Skeletal muscle tissue (tissue), 4 donors: Measurements from ENCODE around the gene ANKLE2. TPM values are rescaled to one million over a fixed set of nuclear protein-coding genes. Genes with fewer than 3 reads are reported as not detected.

Source experiments
- H3K27ac ChIP-seq: one replicate; pipeline ENCODE4 v1.7.0; 2013; ENCODE audit warnings: mild to moderate bottlenecking, low read depth, low read length, inconsistent platforms
- H3K27me3 ChIP-seq, 3 donors: one replicate each; pipeline ENCODE4 v1.7.0; 2013; ENCODE audit warnings: low read length in 3 of 3; ENCODE audit not compliant: control insufficient read depth in 3 of 3, insufficient read depth in 3 of 3
- H3K36me3 ChIP-seq, 3 donors: one replicate each; pipeline ENCODE4 v1.7.0; 2013; ENCODE audit warnings: low read length in 3 of 3; ENCODE audit not compliant: control insufficient read depth in 3 of 3, insufficient read depth in 3 of 3
- H3K4me1 ChIP-seq, 3 donors: one replicate each; pipeline ENCODE4 v1.7.0; 2013; ENCODE audit warnings: low read length in 3 of 3, mild to moderate bottlenecking in 3 of 3; ENCODE audit not compliant: control insufficient read depth in 3 of 3, insufficient read depth in 3 of 3
- H3K4me3 ChIP-seq, 3 donors: one replicate each; pipeline ENCODE4 v1.7.0; 2013; ENCODE audit warnings: low read length in 3 of 3
- H3K9ac ChIP-seq, 3 donors: one replicate each; pipeline ENCODE4 v1.7.0; 2013; ENCODE audit warnings: low read length in 3 of 3, mild to moderate bottlenecking in 3 of 3, moderate library complexity in 2 of 3, low read depth in 1 of 3
- H3K9me3 ChIP-seq, 3 donors: one replicate each; pipeline ENCODE4 v1.7.0; 2013; ENCODE audit warnings: low read length in 3 of 3; ENCODE audit not compliant: control insufficient read depth in 3 of 3
- total RNA-seq: library from RNA; depleted of rRNA; stranded (reverse); fragments of >200 nt; gene quantifications from one replicate; pipeline ENCODE4 v1.2.3, GENCODE V29; 2014
- donor health status: Osteomylitis.

Gene ANKLE2
- total RNA-seq, 1 donor from 2014 or later = 28.7 TPM

- Histone ChIP-seq H3K9ac (no peak overlapping the region), H3K27ac (no peak overlapping the region), H3K9me3 (no peaks in the 10 kb centered on the region), H3K4me3 (no peak overlapping the region), H3K36me3 (peaks cover 78 to 91% (median 89%) of the 10 kb centered on the region in 3 donors), H3K4me1 (no peaks in the 10 kb centered on the region), H3K27me3 (no peaks in the 10 kb centered on the region)
Measured at GRCh38 chr12:132736378-132736777, 25.3 kb downstream of the ANKLE2 start.

GRCh38 chr12:132735496-132735895 lies 26.1 kb downstream of the ANKLE2 start:
- no peak overlapping the region for H3K4me3 ChIP-seq
- H3K4me1 ChIP-seq = no peaks in the 10 kb centered on the region
- no peak overlapping the region for H3K27ac ChIP-seq
- peaks cover 78 to 91% (median 89%) of the 10 kb centered on the region in 3 donors for H3K36me3 ChIP-seq
- no peaks in the 10 kb centered on the region for H3K9me3 ChIP-seq
- no peak overlapping the region for H3K9ac ChIP-seq
- no peaks in the 10 kb centered on the region for H3K27me3 ChIP-seq

- no peak overlapping the region for H3K27ac ChIP-seq
- H3K4me1 ChIP-seq = no peaks in the 10 kb centered on the region
- no peak overlapping the region for H3K9ac ChIP-seq
- H3K9me3 ChIP-seq = no peaks in the 10 kb centered on the region
- no peaks in the 10 kb centered on the region for H3K27me3 ChIP-seq
- no peak overlapping the region for H3K4me3 ChIP-seq
- H3K36me3 ChIP-seq = peaks cover 68 to 86% (median 85%) of the 10 kb centered on the region in 3 donors
Measured at GRCh38 chr12:132734206-132734605, 27.4 kb downstream of the ANKLE2 start.

- Histone ChIP-seq H3K36me3 (peaks cover 71 to 88% (median 84%) of the 10 kb centered on the region in 3 donors), H3K27ac (no peak overlapping the region)
Measured at GRCh38 chr12:132731574-132731973, 30.1 kb downstream of the ANKLE2 start.

GRCh38 chr12:132730353-132730752 lies 31.3 kb downstream of the ANKLE2 start:
- Histone ChIP-seq H3K27me3 (no peaks in the 10 kb centered on the region), H3K27ac (no peak overlapping the region), H3K9ac (no peak overlapping the region), H3K4me3 (no peak overlapping the region), H3K4me1 (no peaks in the 10 kb centered on the region), H3K9me3 (no peaks in the 10 kb centered on the region), H3K36me3 (peaks cover 70 to 89% (median 86%) of the 10 kb centered on the region in 3 donors)

More at GRCh38 chr12:132731574-132731973, 30.1 kb downstream of the ANKLE2 start:
- H3K4me3 ChIP-seq = no peak overlapping the region
- H3K27me3 ChIP-seq = no peaks in the 10 kb centered on the region
- no peak overlapping the region for H3K9ac ChIP-seq
- H3K4me1 ChIP-seq = no peaks in the 10 kb centered on the region
- H3K9me3 ChIP-seq = no peaks in the 10 kb centered on the region

GRCh38 chr12:132729541-132730320 lies 31.9 kb downstream of the ANKLE2 start:
- Histone ChIP-seq H3K27ac (no peak overlapping the region), H3K9ac (no peak overlapping the region), H3K4me3 (no peak overlapping the region), H3K9me3 (no peaks in the 10 kb centered on the region), H3K36me3 (peaks cover 69 to 88% (median 85%) of the 10 kb centered on the region in 3 donors), H3K27me3 (no peaks in the 10 kb centered on the region), H3K4me1 (no peaks in the 10 kb centered on the region)

GRCh38 chr12:132728502-132728901 lies 33.1 kb downstream of the ANKLE2 start:
- Histone ChIP-seq H3K27me3 (no peaks in the 10 kb centered on the region), H3K27ac (no peak overlapping the region), H3K9me3 (no peaks in the 10 kb centered on the region), H3K4me3 (no peak overlapping the region), H3K9ac (no peak overlapping the region), H3K4me1 (no peaks in the 10 kb centered on the region), H3K36me3 (peaks cover 70 to 85% (median 82%) of the 10 kb centered on the region in 3 donors)

- Histone ChIP-seq H3K4me3 (no peak overlapping the region), H3K36me3 (peaks cover 66 to 79% (median 75%) of the 10 kb centered on the region in 3 donors), H3K27me3 (no peaks in the 10 kb centered on the region), H3K4me1 (no peaks in the 10 kb centered on the region), H3K27ac (no peak overlapping the region), H3K9ac (no peak overlapping the region), H3K9me3 (no peaks in the 10 kb centered on the region)
Measured at GRCh38 chr12:132727091-132727794, 34.4 kb downstream of the ANKLE2 start.

- Histone ChIP-seq H3K9me3 (no peaks in the 10 kb centered on the region), H3K4me3 (no peak overlapping the region), H3K27ac (no peak overlapping the region), H3K36me3 (peaks cover 62 to 72% (median 70%) of the 10 kb centered on the region in 3 donors), H3K27me3 (no peaks in the 10 kb centered on the region), H3K4me1 (no peaks in the 10 kb centered on the region), H3K9ac (no peak overlapping the region)
Measured at GRCh38 chr12:132726386-132726785, 35.2 kb downstream of the ANKLE2 start.
